Measurements from ENCODE around the gene DNMT1.
"Not testable (repeated sequence)": the region's sequence is repeated elsewhere in the genome, so short reads cannot be mapped to it uniquely, and the experiment has no call there.

DNMT1 gene

DNA sequence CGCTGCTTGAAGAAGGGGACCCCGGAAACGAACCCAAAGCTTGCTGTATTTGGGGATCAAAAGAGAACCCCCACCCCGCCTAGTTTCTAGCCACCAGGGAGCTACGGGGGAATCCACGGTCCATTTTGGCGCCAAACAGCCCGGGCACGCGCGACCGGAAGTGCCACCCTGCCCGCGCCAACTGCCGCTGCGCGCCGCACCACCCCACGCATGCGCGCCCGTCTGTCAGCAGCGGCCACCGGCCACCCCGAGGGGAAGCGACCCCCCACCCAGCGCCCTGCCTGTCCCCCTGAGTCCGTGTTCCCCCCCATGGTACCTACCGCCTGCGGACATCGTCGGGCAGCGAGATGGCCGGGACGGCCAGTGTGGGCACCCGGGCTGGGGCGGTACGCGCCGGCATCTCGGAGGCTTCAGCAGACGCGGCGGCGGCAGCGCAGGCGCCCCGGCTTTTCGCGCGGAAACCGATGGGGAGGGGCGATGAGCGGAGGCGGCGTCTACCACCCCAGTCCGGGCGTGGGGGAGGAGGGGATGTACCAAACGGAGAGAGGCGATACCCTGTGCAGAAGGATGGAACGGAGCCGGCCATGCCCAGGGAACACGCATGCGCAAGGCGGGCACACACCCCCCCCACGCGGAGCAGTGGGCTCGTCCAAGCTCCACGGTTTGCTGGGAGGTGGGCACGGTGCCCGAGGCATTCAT lies at the start of gene DNMT1:
Gene DNMT1 (minus strand): TSS at position 454 of the 699 bp plus-strand sequence. CDS start 54 bp downstream, at position 400.
- peak; percentile 79 for FAIRE-seq

GRCh38 chr19:10243606-10244005 lies 48.9 kb upstream of the DNMT1 start:
- no peak for FAIRE-seq

- not testable (repeated sequence) for FAIRE-seq
These were observed 47.2 kb upstream of the DNMT1 start for GRCh38 chr19:10241826-10242449.

- no peak for FAIRE-seq
These were observed 43.5 kb upstream of the DNMT1 start for GRCh38 chr19:10238172-10238783.

GRCh38 chr19:10237702-10238101 lies 42.9 kb upstream of the DNMT1 start:
- FAIRE-seq = no peak

DNA sequence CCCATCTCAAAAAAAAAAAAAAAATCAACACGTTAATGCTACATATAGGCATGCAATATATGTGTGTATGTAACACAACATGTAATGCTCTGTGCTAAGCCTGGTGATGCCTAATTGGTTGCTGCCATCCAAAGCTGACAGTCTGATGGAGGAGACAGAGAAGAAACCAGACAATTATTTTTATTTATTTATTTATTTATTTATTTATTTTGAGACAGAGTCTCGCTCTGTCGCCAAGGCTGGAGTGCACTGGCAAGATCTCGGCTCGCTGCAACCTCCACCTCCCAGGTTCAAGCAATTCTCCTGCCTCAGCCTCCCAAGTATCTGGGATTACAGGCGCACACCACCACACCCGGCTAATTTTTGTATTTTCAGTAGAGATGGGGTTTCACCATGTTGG lies 40.7 kb upstream of the DNMT1 start:
- FAIRE-seq = not testable (repeated sequence)

- FAIRE-seq = no peak
These were observed 40.2 kb upstream of the DNMT1 start for GRCh38 chr19:10235003-10235402.

DNA sequence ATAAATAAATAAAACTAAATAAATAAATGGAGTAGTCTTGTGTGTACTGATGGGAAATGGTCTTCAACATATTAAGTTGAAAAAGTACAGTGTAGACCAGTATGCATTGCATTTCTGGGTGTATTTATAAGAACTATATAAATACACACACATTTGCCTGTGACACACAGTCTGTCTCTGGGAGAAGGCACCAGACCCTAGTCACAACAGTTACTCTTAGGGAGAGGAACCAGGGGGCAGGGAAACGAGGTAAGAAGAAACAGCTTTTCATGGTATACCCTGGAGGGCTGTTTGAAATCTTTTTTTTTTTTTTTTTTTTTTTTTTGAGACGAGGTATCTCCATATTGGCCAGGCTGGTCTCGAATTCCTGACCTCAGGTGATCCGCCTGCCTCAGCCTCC lies 39.2 kb upstream of the DNMT1 start:
- no peak for FAIRE-seq

- no peak for FAIRE-seq
These were observed 37.0 kb upstream of the DNMT1 start for GRCh38 chr19:10231612-10232228.

DNA sequence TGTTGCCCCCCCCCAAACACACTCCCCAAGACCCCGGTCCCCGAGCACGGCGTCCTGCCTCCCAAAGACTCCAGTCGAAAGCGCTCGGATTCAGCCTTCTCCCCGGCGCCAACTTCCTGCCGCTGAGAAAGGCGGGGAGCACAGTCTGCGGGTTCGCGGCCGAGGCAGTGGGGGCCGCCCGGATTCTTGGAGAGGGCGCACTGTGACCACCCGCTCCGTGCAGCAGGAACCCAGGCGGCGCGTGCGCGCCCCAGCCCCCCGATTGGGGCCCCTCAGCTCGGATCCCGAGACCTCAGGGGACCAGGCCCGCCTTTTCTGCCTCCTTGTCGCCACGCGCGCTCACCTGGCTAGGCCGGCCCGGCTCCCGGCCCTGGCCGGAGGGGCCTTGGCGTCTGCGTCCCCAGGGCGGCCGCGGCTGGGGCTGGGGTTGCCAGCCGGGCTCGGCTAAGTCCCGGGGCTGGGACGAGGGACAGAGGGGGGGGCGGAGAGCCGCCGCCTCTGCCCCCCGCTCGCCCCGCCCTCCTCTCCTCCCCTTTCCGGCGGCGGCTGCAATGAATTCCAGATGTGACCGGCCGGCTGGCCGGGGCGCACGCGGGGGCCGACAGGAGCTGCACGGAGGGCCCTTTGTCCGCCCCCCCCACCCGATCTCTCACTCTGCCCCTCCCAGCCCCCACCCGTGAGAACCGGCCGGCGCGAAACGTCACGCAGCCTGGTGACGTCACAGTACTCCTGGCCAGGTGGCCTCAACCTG lies 36.3 kb upstream of the DNMT1 start, which contains the start of gene S1PR2:
Gene S1PR2 (minus strand): TSS at position 471 of the 751 bp plus-strand sequence. CDS start 6,426 bp downstream, outside the sequence.
- no peak for FAIRE-seq

DNA sequence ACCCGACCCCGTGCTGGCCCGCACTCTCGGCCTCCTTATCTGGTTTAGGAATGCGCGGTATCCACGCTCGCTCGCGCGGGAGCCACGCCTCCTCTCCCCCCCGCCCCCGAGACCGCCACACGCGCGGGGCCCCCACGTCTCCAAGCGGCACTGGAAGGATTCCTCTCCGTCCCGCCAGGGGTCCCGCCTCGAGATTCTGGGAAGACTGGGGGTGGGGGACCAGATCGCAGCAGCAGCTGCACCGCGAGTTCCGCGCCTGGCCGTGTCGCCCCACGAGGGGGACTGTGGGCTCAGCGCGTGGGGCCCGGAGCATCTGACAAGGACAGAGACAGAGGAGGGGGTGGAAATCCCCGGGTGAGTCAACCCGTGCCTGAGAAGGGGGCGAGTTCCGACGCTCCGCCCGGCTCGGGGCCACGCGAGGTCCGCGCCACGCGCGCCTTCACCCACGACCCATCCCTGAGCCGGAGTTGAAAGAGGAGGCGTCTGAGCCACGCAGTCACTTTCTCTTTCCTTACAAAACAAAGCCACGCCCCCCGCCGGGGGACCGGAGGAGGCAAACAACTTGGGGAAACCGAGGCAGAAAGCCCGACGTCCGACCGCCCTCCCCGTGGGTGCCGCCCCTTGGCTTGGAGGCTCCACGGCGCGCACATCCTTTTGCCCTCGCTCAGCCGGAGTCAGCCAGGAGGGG lies 35.6 kb upstream of the DNMT1 start:
- FAIRE-seq = no peak

- FAIRE-seq = peak; percentile 46
These were observed 34.2 kb upstream of the DNMT1 start for GRCh38 chr19:10228920-10229319.

DNA sequence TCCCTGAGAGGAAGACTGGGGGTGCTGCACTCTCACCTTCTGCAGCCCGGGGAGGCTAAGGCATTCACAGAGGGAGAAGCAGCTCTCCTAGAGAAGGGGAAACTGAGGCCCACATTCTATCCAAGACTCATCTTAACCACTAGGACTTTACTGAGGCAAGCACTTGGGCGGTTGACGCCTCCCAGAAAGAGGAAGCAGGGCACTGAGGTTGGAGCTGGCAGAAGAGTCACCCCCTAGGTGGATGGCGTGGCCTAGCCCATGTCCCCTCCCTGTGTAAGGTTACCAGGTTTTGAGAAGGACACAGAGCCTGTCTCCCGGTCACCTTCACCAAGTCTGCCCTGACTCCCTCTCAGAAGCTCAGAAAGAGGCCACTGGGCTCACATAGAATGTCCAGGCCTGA lies 33.6 kb upstream of the DNMT1 start:
- no peak for FAIRE-seq

DNA sequence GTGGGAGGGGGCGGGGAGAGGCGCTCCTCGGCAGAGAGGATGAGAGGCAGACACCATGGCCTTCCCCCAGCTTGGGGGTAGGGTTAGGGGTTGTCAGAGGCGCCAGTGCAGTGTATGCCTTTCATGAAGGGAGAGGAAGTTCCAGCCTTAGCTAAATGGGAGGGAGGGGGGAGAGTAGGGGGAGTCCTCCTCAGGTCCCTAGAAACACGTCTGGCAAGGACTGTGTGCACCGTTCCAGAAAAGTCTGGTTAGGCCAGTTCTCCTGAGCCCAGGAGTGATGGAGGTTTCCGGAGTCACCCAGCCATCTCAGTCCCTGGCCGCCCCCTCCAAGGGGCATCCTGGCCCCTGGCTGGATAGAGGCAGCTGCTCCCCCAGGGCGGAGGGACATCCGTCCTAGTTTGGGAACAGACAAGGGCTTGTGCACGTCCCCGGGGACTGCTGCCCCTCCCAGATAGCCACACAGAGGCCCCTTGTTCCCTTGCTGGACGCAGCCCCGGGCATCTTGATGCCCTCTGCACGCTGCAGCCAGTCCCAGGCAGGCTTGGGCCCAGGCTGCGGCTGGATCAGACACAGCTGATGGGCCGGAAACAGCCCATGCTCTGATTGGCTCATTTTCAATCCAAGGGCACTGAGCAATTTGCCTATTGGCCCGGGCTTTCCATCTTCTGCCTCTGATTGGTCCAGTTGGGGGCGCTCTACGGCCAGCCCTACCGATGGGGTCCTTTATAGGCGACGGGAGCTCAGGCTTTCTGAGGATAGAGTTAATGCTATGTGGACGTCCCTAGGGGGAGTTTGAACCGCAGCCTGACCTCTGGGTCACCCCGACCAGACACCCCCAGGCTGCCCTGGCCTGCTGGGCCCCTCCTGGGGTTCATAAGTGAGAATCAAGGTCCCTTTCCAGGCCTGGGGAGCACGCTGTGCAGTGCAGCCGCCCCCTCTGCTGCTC lies 32.5 kb upstream of the DNMT1 start:
- FAIRE-seq = no peak

DNA sequence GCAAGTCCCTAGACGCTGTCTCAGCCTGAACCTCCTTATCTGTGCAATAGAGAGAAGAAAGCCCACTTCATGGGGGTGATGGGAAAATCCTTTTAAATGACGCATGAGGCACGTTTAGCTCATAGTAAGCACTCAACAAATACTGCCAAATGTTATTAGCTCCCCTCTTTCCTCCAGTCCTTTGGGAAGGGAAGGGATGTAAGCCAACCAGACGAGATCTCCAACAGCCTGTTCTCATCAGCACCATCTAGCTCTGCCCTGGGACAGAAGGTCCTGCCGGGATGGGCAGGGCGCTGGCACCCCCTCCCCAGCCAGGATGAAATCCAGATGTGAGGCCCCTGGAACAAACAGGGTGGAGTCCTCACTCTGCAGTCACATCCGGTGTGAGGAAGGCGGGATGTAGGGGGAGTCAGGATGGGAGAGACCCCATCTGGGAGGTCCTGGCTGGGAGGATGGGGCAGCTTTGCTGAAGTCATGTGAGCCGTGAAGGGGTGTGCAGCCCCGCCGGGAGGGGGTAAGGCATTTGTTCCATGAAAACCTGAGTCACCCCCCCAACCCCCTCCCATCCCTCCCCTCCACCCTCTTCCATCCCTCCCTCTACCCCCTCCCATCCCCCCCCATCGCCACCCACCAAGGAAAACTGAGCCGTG lies 31.7 kb upstream of the DNMT1 start:
- no peak for FAIRE-seq

GRCh38 chr19:10226021-10226375 lies 31.2 kb upstream of the DNMT1 start:
- no peak for FAIRE-seq

- FAIRE-seq = no peak
These were observed 29.6 kb upstream of the DNMT1 start for GRCh38 chr19:10224337-10224736.

DNA sequence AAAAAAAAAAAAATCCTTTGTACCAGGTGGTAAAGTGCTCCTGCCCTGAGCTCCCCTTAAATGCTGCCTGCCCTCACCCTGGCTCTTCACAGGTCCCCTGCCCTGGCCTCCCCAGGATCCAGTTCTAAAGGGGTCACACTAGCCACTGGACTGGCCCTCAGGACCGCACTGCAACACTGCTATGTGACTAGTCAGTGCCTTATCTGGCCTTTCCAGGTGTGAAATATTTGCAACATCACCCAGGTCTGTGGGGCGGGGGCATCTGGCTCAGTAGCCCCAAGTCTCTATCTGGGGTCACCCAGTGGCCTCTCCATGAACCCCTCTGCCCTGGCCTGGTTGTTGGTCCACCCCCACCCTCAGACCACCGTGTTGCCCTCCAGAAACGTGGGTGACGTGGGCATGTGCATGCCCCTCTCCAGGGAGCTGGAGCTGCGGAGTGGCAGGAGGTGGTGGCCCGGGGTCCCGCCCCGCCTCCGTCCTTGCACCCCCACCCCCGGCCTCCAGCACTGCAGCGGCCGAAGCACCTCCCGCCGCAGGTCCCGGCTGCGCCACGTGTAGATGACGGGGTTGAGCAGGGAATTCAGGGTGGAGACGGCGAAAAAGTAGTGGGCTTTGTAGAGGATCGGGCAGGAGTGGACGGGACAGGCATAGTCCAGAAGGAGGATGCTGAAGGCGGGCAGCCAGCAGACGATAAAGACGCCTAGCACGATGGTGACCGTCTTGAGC lies 28.9 kb upstream of the DNMT1 start:
- no peak for FAIRE-seq

GRCh38 chr19:10222201-10222890 lies 27.6 kb upstream of the DNMT1 start:
- no peak for FAIRE-seq
